Pancreas (tissue), 10 donors: ENCODE measurements around the gene CDH22. TPM values are rescaled to one million over a fixed set of nuclear protein-coding genes. Genes with fewer than 3 reads are reported as not detected.

ENCODE experiments used
- ATAC-seq, 4 donors: fragments of 200-7000 bp; cut with Tn5 transposase; one replicate each; pipeline versions ENCODE4 v1.8.0 to v1.9.1; 2020; ENCODE audit warnings: mild to moderate bottlenecking in 4 of 4, moderate library complexity in 4 of 4
- DNase-seq, 6 donors: peaks; one replicate each; pipeline ENCODE4 v3.0.0-alpha.2; 2020
- FAIRE-seq: peaks from 2 replicates; lab custom pipeline; 2012; peaks lifted over from hg19 to GRCh38; lab: Jason Lieb, UNC
- H3K27ac ChIP-seq, 4 donors: fragments of 200-600 bp; sonication (generic); 1 replicate in 3 of 4; 2 replicates in 1 of 4; pipeline versions ENCODE4 v1.5.0 to v1.8.0; 2020
- H3K27me3 ChIP-seq, 4 donors: fragments of 200-600 bp; one replicate each; pipeline ENCODE4 v1.8.0; 2021
- H3K36me3 ChIP-seq, 3 donors: fragments of 200-600 bp; sonication (generic) in 1 of 3; one replicate each; pipeline versions ENCODE4 v1.5.0 to v1.8.0; 2020 to 2021
- H3K4me1 ChIP-seq, 3 donors: fragments of 200-600 bp; one replicate each; pipeline ENCODE4 v1.8.0; 2021
- H3K4me3 ChIP-seq, 4 donors: fragments of 200-600 bp; sonication (generic) in 2 of 4; one replicate each; pipeline versions ENCODE4 v1.5.0 to v1.8.0; 2020 to 2021
- H3K9me3 ChIP-seq, 4 donors: fragments of 200-600 bp; one replicate each; pipeline ENCODE4 v1.8.0; 2021
- WGBS, 2 donors: extraction: QIAGEN DNeasy Blood & Tissue Kit; methylation state at CpG; one replicate each; pipeline ENCODE4 v1.1.7; 2013; 5-methylcytosine and 5-hydroxymethylcytosine counted together
- intact Hi-C, 3 donors: fragments of 100-400 bp; cut with DNase I; formaldehyde crosslinking; loops; one replicate each; pipeline versions ENCODE4 v1.11.1 to v1.14.2; 2022
- polyA plus RNA-seq, 2 donors: library from polyadenylated mRNA; stranded (reverse); fragments of 200-250 nt; gene quantifications; one replicate each; pipeline ENCODE4 v1.2.3, GENCODE V29; 2013
- total RNA-seq, 6 donors: library from RNA; stranded (reverse); fragmentation: NEBNext Ultra II Directional in 4 of 6; extraction: Animal tissue kit (Norgen Biotek cat#: 25700) in 4 of 6; gene quantifications; one replicate each; pipeline versions ENCODE4 v1.2.1 to v1.2.4, GENCODE V29; 2021 to 2023
- TF ChIP-seq, protein P1 (sequence below), 4 donors: fragments of 200-600 bp; sonication (generic) in 3 of 4; IDR thresholded peaks; one replicate each; pipeline versions ENCODE4 v1.5.0 to v1.8.0; 2021; ENCODE audit warnings: antibody characterized with exemption in 4 of 4
- donor health status: healthy with polysubstance abuse.
- donor health status: DM: no; HTN: no; CAD: no; lungs with moderate emphysema.
- donor health status: DM: no; HTN: no; CAD: no.
- donor health status: control.
- donor health status: control.
- donor health status: Bipolar disorder and iron deficiency.
- donor health status: DM: yes; HTN: yes; CAD: no.
- donor health status: DM: no; HTN: no; CAD: no.
- donor health status: DM: no; HTN: no; CAD: no.
- donor health status: DM: yes; HTN: yes; CAD: no.

The CDH22 gene
- total and polyA plus RNA-seq, 8 donors: 0.97 to 11.9 (median 3.3) TPM

DNA sequence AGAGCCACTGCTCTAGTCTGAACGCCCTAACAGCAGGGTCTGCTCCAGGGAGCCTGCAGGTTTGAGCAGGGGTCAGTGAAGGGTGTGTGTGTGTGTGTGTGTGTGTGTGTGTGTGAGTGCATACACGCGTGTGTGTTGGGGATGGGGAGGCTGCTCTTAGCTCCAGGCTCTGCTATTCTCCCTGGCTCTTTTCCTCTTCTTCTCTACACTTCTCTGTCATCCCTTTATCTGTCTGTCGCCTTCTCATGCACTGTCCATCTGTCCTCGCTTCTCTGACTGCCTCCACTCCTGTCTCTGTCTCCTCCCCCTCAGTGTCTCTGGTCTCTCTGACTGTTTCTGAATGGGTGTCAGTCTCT is 3.4 kb upstream of the CDH22 start:
- no peak for FAIRE-seq
- no peak for ATAC-seq
- Histone ChIP-seq H3K27me3 (no peaks in the 10 kb centered on the region), H3K9me3 (no peaks in the 10 kb centered on the region), H3K36me3 (no peaks in the 10 kb centered on the region), H3K4me3 (no peak overlapping the region), H3K27ac (no peak overlapping the region), H3K4me1 (peaks cover 0 to 11% (median 7%) of the 10 kb centered on the region in 3 donors)
- DNase-seq: no peak
- intact Hi-C loops: no loop called here
- TF ChIP-seq, protein P1, sequence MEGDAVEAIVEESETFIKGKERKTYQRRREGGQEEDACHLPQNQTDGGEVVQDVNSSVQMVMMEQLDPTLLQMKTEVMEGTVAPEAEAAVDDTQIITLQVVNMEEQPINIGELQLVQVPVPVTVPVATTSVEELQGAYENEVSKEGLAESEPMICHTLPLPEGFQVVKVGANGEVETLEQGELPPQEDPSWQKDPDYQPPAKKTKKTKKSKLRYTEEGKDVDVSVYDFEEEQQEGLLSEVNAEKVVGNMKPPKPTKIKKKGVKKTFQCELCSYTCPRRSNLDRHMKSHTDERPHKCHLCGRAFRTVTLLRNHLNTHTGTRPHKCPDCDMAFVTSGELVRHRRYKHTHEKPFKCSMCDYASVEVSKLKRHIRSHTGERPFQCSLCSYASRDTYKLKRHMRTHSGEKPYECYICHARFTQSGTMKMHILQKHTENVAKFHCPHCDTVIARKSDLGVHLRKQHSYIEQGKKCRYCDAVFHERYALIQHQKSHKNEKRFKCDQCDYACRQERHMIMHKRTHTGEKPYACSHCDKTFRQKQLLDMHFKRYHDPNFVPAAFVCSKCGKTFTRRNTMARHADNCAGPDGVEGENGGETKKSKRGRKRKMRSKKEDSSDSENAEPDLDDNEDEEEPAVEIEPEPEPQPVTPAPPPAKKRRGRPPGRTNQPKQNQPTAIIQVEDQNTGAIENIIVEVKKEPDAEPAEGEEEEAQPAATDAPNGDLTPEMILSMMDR (IDR thresholded peaks at IDR 0.05): no peak
- WGBS, 2 donors: 18 to 29% methylated on average over 4 to 5 of the region's 5 CpGs

GRCh38 chr20:46311039-46311650 is 2.8 kb upstream of the CDH22 start:
- H3K4me1 ChIP-seq: peaks cover 0 to 14% (median 7%) of the 10 kb centered on the region in 3 donors
- no peak overlapping the region for H3K27ac ChIP-seq
- H3K27me3 ChIP-seq: no peaks in the 10 kb centered on the region
- intact Hi-C loops: no loop called here
- FAIRE-seq: no peak
- ATAC-seq: peak in 3 of 4 donors; percentile 26 to 38 (median 31)
- H3K36me3 ChIP-seq: no peaks in the 10 kb centered on the region
- TF ChIP-seq, protein P1 (IDR thresholded peaks at IDR 0.05): no peak
- 15 to 20% methylated on average over 5 of the region's 5 CpGs for WGBS, 2 donors
- DNase-seq: no peak
- H3K4me3 ChIP-seq: no peak overlapping the region
- H3K9me3 ChIP-seq: no peaks in the 10 kb centered on the region

- ATAC-seq: no peak
- H3K36me3 ChIP-seq: no peaks in the 10 kb centered on the region
- no peak for DNase-seq
- no peak overlapping the region for H3K27ac ChIP-seq
- H3K9me3 ChIP-seq: no peaks in the 10 kb centered on the region
- WGBS, 2 donors: 76 to 80% methylated on average over 2 of the region's 2 CpGs
- TF ChIP-seq, protein P1 (IDR thresholded peaks at IDR 0.05): no peak
- no peak overlapping the region for H3K4me3 ChIP-seq
- H3K4me1 ChIP-seq: peaks cover 9 to 20% (median 10%) of the 10 kb centered on the region in 3 donors
- H3K27me3 ChIP-seq: no peaks in the 10 kb centered on the region
- no peak for FAIRE-seq
- intact Hi-C loops: loop anchor here in 1 of 3 donors (5.0 kb wide), 1 partner anchor 37 kb away; no protein-coding TSS in a partner anchor
Measured at GRCh38 chr20:46309945-46310344, 1.6 kb upstream of the CDH22 start.

DNA sequence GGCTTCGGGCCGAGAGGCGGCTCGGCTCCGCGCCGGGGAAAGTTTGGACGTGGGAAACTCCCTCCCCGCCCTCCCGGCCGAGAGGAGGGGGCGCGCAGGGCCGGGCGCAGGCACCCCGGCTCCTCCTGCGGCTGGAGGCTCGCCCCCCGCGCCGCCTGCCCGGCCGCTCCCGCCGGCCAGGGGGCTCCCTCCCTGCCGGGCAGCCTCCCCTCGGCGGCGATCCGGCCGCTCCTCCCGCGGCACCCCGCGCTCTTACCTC is 370 bp downstream of the CDH22 start:
- intact Hi-C loops: loop anchor here in 1 of 3 donors (5.0 kb wide), 1 partner anchor 39 kb away; no protein-coding TSS in a partner anchor
- ATAC-seq (no peak), DNase-seq (no peak), FAIRE-seq (no peak)
- no peaks in the 10 kb centered on the region for H3K36me3 ChIP-seq
- 0% methylated on average over 9 to 35 of the region's 35 CpGs for WGBS, 2 donors
- TF ChIP-seq, protein P1 (IDR thresholded peaks at IDR 0.05): no peak
- H3K4me3 ChIP-seq: peak overlapping the region; percentile 16 to 67 (median 38)
- H3K4me1 ChIP-seq: peaks cover 12 to 20% (median 13%) of the 10 kb centered on the region in 3 donors
- no peaks in the 10 kb centered on the region for H3K9me3 ChIP-seq
- no peaks in the 10 kb centered on the region for H3K27me3 ChIP-seq
- H3K27ac ChIP-seq: no peak overlapping the region
